ENCODE measurements around the gene TBX21. TPM values are rescaled to one million over a fixed set of nuclear protein-coding genes. Genes with fewer than 3 reads are reported as not detected.

Gene TBX21
- polyA plus RNA-seq, 3 donors: 0.05 to 0.16 (median 0.13) TPM

DNA sequence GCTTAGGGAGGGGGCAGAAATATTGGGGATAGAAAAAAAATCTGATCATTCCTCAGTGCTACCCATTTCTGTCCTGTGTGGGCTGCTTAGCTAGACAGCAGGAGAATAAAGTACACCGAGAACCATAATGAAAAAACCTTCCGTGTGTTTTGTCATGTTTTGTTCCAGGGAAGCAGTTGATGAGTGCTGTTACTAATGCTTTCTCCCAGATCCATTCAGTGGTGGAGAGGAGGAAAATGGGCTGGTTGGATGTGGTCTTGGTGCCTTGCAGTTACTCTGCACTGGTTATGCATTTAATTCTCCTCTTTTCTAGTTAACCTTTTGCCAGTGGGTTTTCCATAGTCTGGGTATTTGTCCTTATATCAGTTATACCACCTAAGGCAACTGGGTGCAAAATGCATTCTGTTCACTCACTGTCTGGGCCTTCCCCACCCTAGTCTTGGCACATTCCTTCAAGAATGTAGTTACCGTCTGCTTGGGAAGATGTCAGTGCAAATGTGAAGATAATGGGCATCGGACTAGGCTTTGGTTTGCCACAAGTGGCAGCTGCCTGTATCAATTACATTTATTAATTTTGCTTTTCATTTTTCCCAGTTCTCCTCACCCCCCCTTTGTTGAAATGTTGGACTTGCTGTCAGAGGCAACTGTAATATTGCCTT, 48.4 kb upstream of the TBX21 start:
- Histone ChIP-seq H3K4me2 (replicated peaks; ENCODE audit: extremely low read depth, low read length, poor library complexity, severe bottlenecking) (no peak overlapping the region), H3K36me3 (replicated peaks in 1 of 2; ENCODE audit: control insufficient read depth in 1 of 2, insufficient read depth in 2 of 2, low read length in 2 of 2) (peaks cover 49 to 80% of the 10 kb centered on the region in 2 donors), H3K27me3 (ENCODE audit: control insufficient read depth in 2 of 2, insufficient read depth in 2 of 2, low read length in 2 of 2) (no peaks in the 10 kb centered on the region), H3K27ac (ENCODE audit: low read depth in 1 of 2, low read length in 2 of 2) (peak overlapping the region in 1 of 2 donors; percentile 10), H4K20me1 (ENCODE audit: insufficient read depth, low read length) (peaks cover 63% of the 10 kb centered on the region), H3K4me1 (ENCODE audit: control insufficient read depth in 1 of 2, insufficient read depth in 2 of 2, low read length in 2 of 2) (peaks cover 9 to 20% of the 10 kb centered on the region in 2 donors), H3K79me2 (ENCODE audit: insufficient read depth, low read length) (no peaks in the 10 kb centered on the region), H3K9me3 (replicated peaks in 1 of 2; ENCODE audit: control insufficient read depth in 1 of 2, insufficient read depth in 1 of 2, low read length in 2 of 2) (no peaks in the 10 kb centered on the region), H2AFZ (ENCODE audit: insufficient read depth, low read depth, low read length, poor library complexity, severe bottlenecking) (no peak overlapping the region), H3K4me3 (replicated peaks in 1 of 3; ENCODE audit: low read depth in 2 of 3, low read length in 3 of 3) (no peak overlapping the region), H3K9ac (ENCODE audit: insufficient read depth, low read length, poor library complexity, severe bottlenecking) (no peak overlapping the region)
- H3K36me3 Mint-ChIP-seq: peaks cover 57 to 72% of the 10 kb centered on the region in 2 donors
- intact Hi-C loops (cut with micrococcal nuclease): no loop called here
- WGBS (ENCODE audit: insufficient coverage): 100% methylated on average over 2 of the region's 4 CpGs
- peaks cover 22% of the 10 kb centered on the region for H3K4me1 Mint-ChIP-seq
- no peaks in the 10 kb centered on the region for H3K27me3 Mint-ChIP-seq (ENCODE audit: low read depth in 3 of 3)
- TF ChIP-seq, protein P1, sequence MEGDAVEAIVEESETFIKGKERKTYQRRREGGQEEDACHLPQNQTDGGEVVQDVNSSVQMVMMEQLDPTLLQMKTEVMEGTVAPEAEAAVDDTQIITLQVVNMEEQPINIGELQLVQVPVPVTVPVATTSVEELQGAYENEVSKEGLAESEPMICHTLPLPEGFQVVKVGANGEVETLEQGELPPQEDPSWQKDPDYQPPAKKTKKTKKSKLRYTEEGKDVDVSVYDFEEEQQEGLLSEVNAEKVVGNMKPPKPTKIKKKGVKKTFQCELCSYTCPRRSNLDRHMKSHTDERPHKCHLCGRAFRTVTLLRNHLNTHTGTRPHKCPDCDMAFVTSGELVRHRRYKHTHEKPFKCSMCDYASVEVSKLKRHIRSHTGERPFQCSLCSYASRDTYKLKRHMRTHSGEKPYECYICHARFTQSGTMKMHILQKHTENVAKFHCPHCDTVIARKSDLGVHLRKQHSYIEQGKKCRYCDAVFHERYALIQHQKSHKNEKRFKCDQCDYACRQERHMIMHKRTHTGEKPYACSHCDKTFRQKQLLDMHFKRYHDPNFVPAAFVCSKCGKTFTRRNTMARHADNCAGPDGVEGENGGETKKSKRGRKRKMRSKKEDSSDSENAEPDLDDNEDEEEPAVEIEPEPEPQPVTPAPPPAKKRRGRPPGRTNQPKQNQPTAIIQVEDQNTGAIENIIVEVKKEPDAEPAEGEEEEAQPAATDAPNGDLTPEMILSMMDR (IDR thresholded peaks at IDR 0.05): no peak
- no peak overlapping the region for H3K4me3 Mint-ChIP-seq
- no peak for DNase-seq
- H3K27ac Mint-ChIP-seq: peak overlapping the region in 2 of 7 donors; percentile 5 to 52
- peaks cover 0 to 4% (median 0%) of the 10 kb centered on the region in 7 donors for H3K9me3 Mint-ChIP-seq

DNA sequence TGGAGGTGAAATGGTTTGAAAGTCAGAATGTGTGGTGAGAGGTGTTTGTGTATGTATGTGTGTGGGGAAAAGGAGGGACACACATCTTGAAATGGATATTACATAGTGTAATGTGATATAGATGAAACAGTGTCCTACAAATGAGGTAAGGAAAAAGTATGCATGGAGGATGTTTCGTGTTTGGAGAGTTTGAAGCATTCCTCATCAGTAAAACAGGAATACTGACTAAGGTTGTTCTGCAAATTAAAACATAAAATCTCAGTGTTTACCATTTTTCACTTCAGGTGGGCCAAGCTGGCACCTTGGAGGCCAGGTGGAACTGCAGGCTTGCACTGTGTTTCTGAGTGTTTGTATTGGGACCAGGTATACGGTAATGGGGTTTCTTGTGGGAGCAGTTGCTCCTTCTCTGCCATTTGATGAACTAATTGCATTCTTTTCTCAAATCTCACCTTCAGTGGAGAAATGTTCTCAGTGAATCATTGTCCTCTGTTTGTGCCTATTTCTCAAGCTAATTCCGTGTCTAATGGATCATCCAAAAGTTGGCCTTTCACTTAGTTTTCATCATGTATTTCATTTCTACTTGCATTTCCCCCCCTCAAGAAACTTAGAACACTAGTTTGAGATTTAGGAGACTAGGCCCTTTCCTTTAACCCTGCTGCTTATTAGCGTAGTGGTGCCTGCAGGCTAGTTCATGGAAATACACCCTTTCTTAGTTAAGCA, 47.3 kb upstream of the TBX21 start:
- no peak overlapping the region for H2AFZ ChIP-seq (ENCODE audit: insufficient read depth, low read depth, low read length, poor library complexity, severe bottlenecking)
- no peaks in the 10 kb centered on the region for H3K79me2 ChIP-seq (ENCODE audit: insufficient read depth, low read length)
- H3K9me3 ChIP-seq (replicated peaks in 1 of 2; ENCODE audit: control insufficient read depth in 1 of 2, insufficient read depth in 1 of 2, low read length in 2 of 2): no peaks in the 10 kb centered on the region
- H3K4me3 ChIP-seq (replicated peaks in 1 of 3; ENCODE audit: low read depth in 2 of 3, low read length in 3 of 3): no peak overlapping the region
- H3K4me2 ChIP-seq (replicated peaks; ENCODE audit: extremely low read depth, low read length, poor library complexity, severe bottlenecking): no peak overlapping the region
- peaks cover 22% of the 10 kb centered on the region for H3K4me1 Mint-ChIP-seq
- peaks cover 47 to 62% of the 10 kb centered on the region in 2 donors for H3K36me3 Mint-ChIP-seq
- peak overlapping the region in 1 of 7 donors; percentile 57 for H3K27ac Mint-ChIP-seq
- DNase-seq: no peak
- no peak overlapping the region for H3K4me3 Mint-ChIP-seq
- peaks cover 56% of the 10 kb centered on the region for H4K20me1 ChIP-seq (ENCODE audit: insufficient read depth, low read length)
- no peaks in the 10 kb centered on the region for H3K27me3 ChIP-seq (ENCODE audit: control insufficient read depth in 2 of 2, insufficient read depth in 2 of 2, low read length in 2 of 2)
- no peak overlapping the region for H3K9ac ChIP-seq (ENCODE audit: insufficient read depth, low read length, poor library complexity, severe bottlenecking)
- peaks cover 0 to 6% (median 0%) of the 10 kb centered on the region in 7 donors for H3K9me3 Mint-ChIP-seq
- H3K27me3 Mint-ChIP-seq (ENCODE audit: low read depth in 3 of 3): peaks cover 0 to 4% (median 1%) of the 10 kb centered on the region in 3 donors
- 80% methylated on average over 1 of the region's 4 CpGs for WGBS (ENCODE audit: insufficient coverage)
- peaks cover 9 to 20% of the 10 kb centered on the region in 2 donors for H3K4me1 ChIP-seq (ENCODE audit: control insufficient read depth in 1 of 2, insufficient read depth in 2 of 2, low read length in 2 of 2)
- intact Hi-C loops (cut with micrococcal nuclease): no loop called here
- TF ChIP-seq, protein P1 (IDR thresholded peaks at IDR 0.05): no peak
- H3K27ac ChIP-seq (ENCODE audit: low read depth in 1 of 2, low read length in 2 of 2): no peak overlapping the region
- H3K36me3 ChIP-seq (replicated peaks in 1 of 2; ENCODE audit: control insufficient read depth in 1 of 2, insufficient read depth in 2 of 2, low read length in 2 of 2): peaks cover 38 to 69% of the 10 kb centered on the region in 2 donors

Data from CD14-positive monocyte (primary cell).